22Rv1 (cell line): Measurements from ENCODE around the gene CFTR.

ENCODE experiments used
- ZFX ChIP-seq: fragments of 450-650 bp; IDR thresholded peaks from 2 replicates; pipeline ENCODE4 v1.6.1; 2017; ENCODE audit warnings: antibody characterized with exemption, borderline replicate concordance
- TF ChIP-seq, protein P1 (sequence below): fragments of 450-650 bp; IDR thresholded peaks from 2 replicates; pipeline ENCODE4 v1.5.1; 2017; ENCODE audit warnings: mild to moderate bottlenecking

DNA sequence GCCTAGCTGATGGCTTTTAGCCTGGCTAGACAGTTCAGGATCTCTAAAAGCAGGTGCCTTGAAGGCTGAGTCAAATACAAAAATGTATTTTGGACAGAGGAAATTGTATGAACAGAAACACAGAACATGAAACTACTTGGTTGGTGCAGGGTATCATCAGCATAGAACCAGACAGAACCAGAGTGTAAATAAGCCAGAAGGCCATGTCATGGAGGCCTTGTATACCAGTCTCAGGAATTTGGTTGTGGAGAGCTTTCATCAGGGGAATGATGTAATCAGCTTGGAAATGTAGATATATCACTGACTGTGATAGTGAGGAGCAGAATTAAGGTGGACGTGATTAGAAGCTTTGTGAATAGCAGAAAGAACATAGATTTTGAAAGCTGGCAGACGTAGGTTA lies 82.9 kb downstream of the CFTR start:
- TF ChIP-seq, protein P1, sequence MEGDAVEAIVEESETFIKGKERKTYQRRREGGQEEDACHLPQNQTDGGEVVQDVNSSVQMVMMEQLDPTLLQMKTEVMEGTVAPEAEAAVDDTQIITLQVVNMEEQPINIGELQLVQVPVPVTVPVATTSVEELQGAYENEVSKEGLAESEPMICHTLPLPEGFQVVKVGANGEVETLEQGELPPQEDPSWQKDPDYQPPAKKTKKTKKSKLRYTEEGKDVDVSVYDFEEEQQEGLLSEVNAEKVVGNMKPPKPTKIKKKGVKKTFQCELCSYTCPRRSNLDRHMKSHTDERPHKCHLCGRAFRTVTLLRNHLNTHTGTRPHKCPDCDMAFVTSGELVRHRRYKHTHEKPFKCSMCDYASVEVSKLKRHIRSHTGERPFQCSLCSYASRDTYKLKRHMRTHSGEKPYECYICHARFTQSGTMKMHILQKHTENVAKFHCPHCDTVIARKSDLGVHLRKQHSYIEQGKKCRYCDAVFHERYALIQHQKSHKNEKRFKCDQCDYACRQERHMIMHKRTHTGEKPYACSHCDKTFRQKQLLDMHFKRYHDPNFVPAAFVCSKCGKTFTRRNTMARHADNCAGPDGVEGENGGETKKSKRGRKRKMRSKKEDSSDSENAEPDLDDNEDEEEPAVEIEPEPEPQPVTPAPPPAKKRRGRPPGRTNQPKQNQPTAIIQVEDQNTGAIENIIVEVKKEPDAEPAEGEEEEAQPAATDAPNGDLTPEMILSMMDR = no peak
- TF ChIP-seq ZFX = no peak
